Endothelial cell (in vitro differentiated cells): Measurements from ENCODE around the gene CNGA3. TPM values are rescaled to one million over a fixed set of nuclear protein-coding genes. Genes with fewer than 3 reads are reported as not detected.
"Not testable (repeated sequence)": the region's sequence is repeated elsewhere in the genome, so short reads cannot be mapped to it uniquely, and the experiment has no call there.

ENCODE experiments used
- DNase-seq: peaks from one replicate; pipeline ENCODE4 v3.0.0; 2021; ENCODE audit warnings: low spot score
- H3K27ac Mint-ChIP-seq: one replicate; pipeline ENCODE4 v1.8.0; 2021; ENCODE audit warnings: mixed read lengths, inconsistent platforms; ENCODE audit not compliant: unreplicated experiment
- H3K27me3 Mint-ChIP-seq: one replicate; pipeline ENCODE4 v1.8.0; 2021; ENCODE audit warnings: mild to moderate bottlenecking, moderate library complexity, mixed read lengths, inconsistent platforms; ENCODE audit not compliant: unreplicated experiment
- H3K36me3 Mint-ChIP-seq: one replicate; pipeline ENCODE4 v1.8.0; 2021; ENCODE audit warnings: mild to moderate bottlenecking, low read depth, mixed read lengths, inconsistent platforms; ENCODE audit not compliant: unreplicated experiment
- H3K4me1 Mint-ChIP-seq: one replicate; pipeline ENCODE4 v1.8.0; 2021; ENCODE audit warnings: mild to moderate bottlenecking, mixed read lengths, inconsistent platforms; ENCODE audit not compliant: unreplicated experiment
- H3K4me3 Mint-ChIP-seq: one replicate; pipeline ENCODE4 v1.8.0; 2021; ENCODE audit warnings: mild to moderate bottlenecking, mixed read lengths, inconsistent platforms; ENCODE audit not compliant: unreplicated experiment
- H3K9me3 Mint-ChIP-seq: one replicate; pipeline ENCODE4 v1.8.0; 2021; ENCODE audit warnings: mixed read lengths, inconsistent platforms; ENCODE audit not compliant: unreplicated experiment
- total RNA-seq: library from RNA; stranded (reverse); fragmentation: NEBNext Ultra II Directional; extraction: Animal tissue kit (Norgen Biotek cat#: 25700); gene quantifications from one replicate; pipeline ENCODE4 v1.2.1, GENCODE V29; 2021; ENCODE audit not compliant: unreplicated experiment
- TF ChIP-seq, protein P1 (sequence below): fragments of 200-600 bp; sonication (generic); IDR thresholded peaks from one replicate; pipeline ENCODE4 v1.5.0; 2021; ENCODE audit warnings: antibody characterized with exemption; ENCODE audit not compliant: unreplicated experiment

CNGA3 gene
- total RNA-seq, 1 donor from 2014 or later, result 0.10 TPM

DNA sequence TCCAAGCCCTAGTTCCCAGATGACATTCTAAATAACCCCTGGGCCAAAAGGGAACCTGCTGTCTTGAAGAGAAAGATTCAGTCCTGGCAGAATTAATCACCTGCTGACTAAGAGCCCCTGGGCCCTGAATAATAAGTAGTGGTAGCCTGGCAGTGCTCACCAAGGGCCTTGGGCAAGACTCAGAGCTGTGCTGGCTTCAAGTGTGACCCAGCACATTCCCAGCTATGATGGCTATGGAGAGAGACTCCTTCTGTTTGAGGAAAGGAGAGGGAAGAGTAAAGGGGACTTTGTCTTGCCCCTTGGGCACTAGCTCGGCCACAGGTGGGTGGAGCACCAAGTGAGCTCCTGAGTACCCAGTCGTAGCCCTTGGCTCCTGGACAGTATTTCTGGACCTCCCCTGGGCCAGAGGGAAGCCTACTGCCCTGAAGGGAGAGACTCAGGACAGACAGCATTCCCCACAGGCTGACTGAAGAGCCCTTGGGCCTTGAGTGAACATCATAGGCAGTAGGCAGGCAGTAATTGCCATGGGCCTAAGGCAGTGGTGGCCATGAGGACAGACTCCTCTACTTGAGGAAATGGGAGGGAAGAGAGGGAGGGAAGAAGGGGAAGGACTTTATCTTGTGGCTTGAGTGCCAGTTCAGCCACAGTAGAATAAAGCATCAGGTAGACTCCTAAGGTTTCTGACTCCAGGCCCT lies 58.4 kb downstream of the CNGA3 start:
- no peak overlapping the region for H3K4me3 Mint-ChIP-seq
- H3K36me3 Mint-ChIP-seq, result no peaks in the 10 kb centered on the region
- no peaks in the 10 kb centered on the region for H3K9me3 Mint-ChIP-seq
- no peak overlapping the region for H3K27ac Mint-ChIP-seq
- H3K4me1 Mint-ChIP-seq, result no peaks in the 10 kb centered on the region
- no peak for DNase-seq
- H3K27me3 Mint-ChIP-seq, result peaks cover 2% of the 10 kb centered on the region
- TF ChIP-seq, protein P1, sequence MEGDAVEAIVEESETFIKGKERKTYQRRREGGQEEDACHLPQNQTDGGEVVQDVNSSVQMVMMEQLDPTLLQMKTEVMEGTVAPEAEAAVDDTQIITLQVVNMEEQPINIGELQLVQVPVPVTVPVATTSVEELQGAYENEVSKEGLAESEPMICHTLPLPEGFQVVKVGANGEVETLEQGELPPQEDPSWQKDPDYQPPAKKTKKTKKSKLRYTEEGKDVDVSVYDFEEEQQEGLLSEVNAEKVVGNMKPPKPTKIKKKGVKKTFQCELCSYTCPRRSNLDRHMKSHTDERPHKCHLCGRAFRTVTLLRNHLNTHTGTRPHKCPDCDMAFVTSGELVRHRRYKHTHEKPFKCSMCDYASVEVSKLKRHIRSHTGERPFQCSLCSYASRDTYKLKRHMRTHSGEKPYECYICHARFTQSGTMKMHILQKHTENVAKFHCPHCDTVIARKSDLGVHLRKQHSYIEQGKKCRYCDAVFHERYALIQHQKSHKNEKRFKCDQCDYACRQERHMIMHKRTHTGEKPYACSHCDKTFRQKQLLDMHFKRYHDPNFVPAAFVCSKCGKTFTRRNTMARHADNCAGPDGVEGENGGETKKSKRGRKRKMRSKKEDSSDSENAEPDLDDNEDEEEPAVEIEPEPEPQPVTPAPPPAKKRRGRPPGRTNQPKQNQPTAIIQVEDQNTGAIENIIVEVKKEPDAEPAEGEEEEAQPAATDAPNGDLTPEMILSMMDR, result no peak

DNA sequence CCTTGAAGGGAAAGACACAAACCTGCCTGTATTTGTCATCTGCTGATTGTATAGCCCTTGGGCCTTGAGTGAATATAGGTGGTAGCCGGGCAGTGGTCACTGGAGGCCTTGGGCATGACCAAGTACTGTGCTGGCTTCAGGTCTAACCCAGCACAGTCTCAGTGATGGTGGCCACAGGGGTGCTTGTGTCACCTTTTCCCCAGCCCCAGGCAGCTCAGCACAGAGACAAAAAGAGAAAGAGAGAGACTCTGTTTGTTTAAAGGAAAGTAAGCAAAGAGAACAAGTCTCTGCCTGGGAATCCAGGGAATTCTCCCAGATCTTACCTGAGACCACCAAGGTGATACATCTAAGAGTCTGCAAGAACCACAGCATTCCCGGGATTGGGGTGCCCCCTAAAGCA lies 59.0 kb downstream of the CNGA3 start:
- no peak overlapping the region for H3K4me3 Mint-ChIP-seq
- H3K4me1 Mint-ChIP-seq, result no peaks in the 10 kb centered on the region
- H3K27ac Mint-ChIP-seq, result no peak overlapping the region
- TF ChIP-seq, protein P1, result no peak
- no peaks in the 10 kb centered on the region for H3K36me3 Mint-ChIP-seq
- no peak for DNase-seq
- peaks cover 2% of the 10 kb centered on the region for H3K27me3 Mint-ChIP-seq
- H3K9me3 Mint-ChIP-seq, result no peaks in the 10 kb centered on the region

DNA sequence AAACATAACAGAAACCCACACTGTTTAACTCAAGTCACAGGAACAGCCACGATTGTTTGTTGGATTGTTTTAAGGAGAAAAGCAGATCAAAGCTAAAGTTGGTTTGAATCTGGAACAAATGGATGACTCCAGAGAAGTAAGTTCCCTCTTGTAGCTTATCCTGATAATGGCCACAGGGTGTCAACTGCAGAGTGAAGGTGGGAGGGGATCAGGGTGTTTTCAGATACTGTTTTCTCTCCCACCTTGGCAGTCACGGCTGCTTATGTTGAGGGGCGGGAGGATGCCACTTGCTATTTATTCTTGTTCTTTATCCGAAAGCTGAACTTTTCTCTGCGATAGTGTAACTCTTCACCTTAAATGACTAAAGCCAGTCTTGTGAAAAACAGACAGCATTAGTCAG lies 61.9 kb downstream of the CNGA3 start:
- Mint-ChIP-seq H3K4me3 (no peak overlapping the region), H3K27me3 (no peaks in the 10 kb centered on the region), H3K4me1 (no peaks in the 10 kb centered on the region), H3K36me3 (no peaks in the 10 kb centered on the region), H3K27ac (no peak overlapping the region), H3K9me3 (no peaks in the 10 kb centered on the region)
- TF ChIP-seq, protein P1, result no peak
- DNase-seq, result no peak

DNA sequence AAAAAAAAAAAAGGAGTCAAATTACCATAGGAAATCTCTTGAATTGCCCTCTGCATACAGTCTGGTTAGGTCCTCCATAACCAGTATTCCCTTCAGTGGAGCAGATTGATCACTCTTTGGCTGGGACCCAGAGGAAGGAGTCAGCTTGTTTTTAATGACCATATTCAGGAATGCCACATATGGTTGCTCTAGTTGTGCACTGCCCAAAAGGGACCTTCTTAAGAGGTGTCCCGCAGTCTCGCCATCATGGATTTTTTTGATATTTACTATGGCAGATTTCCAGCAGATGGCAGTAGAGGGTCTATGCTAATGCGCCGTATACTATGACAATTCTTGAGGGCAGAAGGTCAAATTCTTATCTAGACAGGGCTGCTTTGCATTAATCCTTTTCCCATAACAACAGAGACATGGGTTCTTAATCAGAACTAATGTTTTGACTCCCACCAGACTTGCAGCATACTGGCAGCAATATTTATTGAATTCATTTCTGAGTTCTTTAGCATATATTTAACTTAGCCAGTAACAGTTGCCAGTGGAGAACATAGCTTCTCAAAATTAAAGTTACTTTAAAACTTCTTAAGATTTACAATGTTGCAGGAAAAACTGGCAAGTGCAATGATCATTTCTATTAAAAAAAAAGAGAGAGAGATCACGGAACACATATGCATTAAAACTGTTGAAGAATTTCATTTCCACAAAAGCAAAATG lies 66.6 kb downstream of the CNGA3 start:
- Mint-ChIP-seq H3K4me1 (no peaks in the 10 kb centered on the region), H3K27me3 (no peaks in the 10 kb centered on the region), H3K9me3 (no peaks in the 10 kb centered on the region), H3K36me3 (peaks cover 5% of the 10 kb centered on the region), H3K27ac (no peak overlapping the region), H3K4me3 (no peak overlapping the region)
- TF ChIP-seq, protein P1, result peak; percentile 80
- peak; percentile 57 for DNase-seq

DNA sequence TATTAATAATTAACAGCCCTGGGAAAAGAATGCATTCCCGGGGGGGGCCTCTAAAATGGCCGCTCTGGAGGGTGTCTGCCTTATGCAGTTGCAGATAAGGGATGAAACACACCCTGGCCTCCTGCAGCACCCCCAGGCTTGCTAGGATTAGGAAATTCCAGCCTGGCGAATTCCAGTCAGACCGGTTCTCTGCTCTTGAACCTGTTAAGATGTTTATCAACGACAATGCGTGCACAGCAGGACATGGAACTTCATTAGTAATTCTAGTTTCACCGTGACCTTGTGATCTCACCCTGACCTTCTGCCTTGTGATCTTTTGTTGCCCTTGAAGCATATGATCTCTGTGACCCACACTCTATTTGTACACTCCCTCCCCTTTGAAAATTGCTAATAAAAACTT lies 68.0 kb downstream of the CNGA3 start:
- H3K4me3 Mint-ChIP-seq, H3K36me3 Mint-ChIP-seq, DNase-seq, H3K9me3 Mint-ChIP-seq, H3K4me1 Mint-ChIP-seq, H3K27me3 Mint-ChIP-seq, H3K27ac Mint-ChIP-seq: not testable (repeated sequence)

DNA sequence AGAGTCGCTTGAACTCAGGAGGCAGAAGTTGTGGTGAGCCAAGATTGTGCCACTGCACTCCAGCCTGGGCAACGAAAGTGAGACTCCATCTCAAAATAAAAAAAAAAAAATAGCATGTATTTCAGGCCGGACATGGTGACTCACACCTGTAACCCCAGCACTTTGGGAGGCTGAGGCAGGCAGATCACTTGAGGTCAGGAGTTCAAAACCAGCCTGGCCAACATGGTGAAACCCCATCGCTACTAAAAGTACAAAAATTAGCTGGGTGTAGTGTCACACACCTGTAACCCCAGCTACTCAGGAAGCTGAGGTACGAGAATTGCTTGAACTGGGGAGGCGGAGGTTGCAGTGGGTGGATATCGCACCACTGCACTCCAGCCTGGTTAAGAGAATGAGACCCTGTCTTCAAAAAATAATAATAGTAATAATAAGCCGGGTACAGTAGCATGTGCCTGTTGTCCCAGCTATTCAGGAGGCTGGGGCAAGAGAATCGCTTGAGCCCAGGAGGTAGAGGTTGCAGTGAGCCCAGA lies 69.5 kb downstream of the CNGA3 start:
- not testable (repeated sequence) for H3K4me3 Mint-ChIP-seq, DNase-seq, H3K27me3 Mint-ChIP-seq, H3K9me3 Mint-ChIP-seq, H3K36me3 Mint-ChIP-seq, H3K4me1 Mint-ChIP-seq, H3K27ac Mint-ChIP-seq
